ENCODE data around the gene SPDYE2B.
"Not testable (repeated sequence)": the region's sequence is repeated elsewhere in the genome, so short reads cannot be mapped to it uniquely, and the experiment has no call there.

The SPDYE2B gene

DNA sequence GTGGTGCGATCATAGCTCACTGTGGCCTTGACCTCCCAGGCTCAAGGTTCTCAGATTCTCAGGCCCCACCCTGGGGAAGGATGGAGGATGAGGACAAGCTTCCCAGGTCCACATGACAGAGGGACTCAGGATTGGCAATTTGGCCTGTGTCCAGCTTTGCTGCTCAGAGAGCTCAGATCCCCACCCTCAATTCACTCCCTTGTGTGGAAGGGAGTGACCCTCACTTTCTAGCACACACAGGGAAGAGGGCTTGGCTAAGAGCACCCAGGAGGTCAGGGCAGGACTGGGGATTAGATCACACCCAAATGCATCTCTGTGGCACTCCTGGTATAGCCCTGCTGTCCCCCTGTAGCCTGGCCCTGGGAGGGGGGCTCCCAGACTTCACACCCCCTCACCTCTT is 6.7 kb upstream of the SPDYE2B start:
- DNase-seq = not testable (repeated sequence)

GRCh38 chr7:102647813-102648212 is 2.3 kb upstream of the SPDYE2B start:
- DNase-seq = not testable (repeated sequence)

DNA sequence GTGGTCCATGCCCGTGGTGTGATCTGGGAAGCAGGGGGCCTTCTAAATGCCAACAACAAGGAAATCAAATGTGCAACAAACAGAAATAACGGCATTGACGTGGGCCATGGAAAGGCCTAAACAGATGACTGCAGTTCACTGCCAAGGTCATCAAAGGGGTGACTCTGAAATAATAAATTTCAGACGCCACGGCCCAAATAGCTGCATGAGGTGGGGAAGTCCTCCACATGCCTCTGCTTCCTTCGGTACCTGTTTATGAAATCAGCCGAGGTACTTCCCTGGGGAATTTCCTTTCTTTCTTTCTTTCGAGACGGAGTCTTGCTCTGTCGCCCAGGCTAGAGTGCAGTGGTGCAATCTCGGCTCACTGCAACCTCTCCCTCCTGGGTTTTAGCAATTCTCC is 14.6 kb downstream of the SPDYE2B start:
- not testable (repeated sequence) for DNase-seq

GRCh38 chr7:102666850-102667249 is 16.7 kb downstream of the SPDYE2B start:
- not testable (repeated sequence) for DNase-seq

- not testable (repeated sequence) for DNase-seq
Measured at GRCh38 chr7:102667523-102667922, 17.4 kb downstream of the SPDYE2B start.

- not testable (repeated sequence) for DNase-seq
Measured at GRCh38 chr7:102671166-102671955, 21.2 kb downstream of the SPDYE2B start, which contains the start of gene POLR2J2. Gene POLR2J2, minus strand, starts transcription at chr7:102671663. Its CDS starts 62 bp downstream, at chr7:102671601.

DNA sequence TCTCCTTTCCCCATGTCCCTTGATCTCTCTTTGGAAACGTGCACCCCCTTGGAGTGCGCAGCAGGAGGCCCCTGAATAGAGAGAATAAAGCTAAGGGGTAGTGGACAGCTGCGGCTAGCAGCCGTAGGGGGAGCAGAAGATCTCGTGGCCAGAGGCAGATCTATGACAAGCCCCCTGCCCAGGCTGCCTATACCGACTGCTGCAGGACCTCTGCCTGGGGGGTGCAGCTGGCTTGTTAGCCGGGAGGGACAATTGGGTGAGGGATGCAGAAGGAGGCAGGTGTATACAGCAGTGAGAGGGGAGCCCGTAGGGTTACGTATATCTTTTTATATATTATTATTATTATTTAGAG is 21.8 kb downstream of the SPDYE2B start:
- DNase-seq = not testable (repeated sequence)

DNA sequence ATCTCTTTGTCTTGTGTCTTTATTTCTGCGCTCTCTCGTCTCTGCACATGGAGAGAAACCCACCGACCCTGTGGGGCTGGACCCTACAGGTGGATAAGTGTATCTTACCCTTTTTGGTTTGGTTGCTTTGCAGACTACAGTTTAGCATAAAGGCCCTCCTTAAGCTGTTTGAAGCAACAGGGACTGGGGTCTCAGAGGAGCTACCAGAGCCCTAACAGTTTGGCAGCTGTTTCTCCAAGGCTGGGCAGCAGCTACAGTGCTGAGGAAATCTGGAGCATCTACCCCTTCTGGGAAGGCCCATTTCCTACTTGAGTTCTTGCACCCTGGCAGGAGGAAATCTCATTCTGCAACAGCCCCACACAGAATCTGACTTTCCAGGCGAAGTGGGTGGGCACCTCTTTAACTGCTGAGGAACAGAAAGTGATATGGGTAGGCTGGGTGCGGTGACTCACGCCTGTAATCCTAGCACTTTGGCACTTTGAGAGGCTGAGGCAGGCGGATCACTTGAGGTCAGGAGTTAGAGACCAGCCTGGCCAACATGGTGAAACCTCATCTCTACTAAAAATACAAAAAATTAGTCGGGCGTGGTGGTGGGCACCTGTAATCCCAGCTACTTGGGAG is 23.4 kb downstream of the SPDYE2B start:
- not testable (repeated sequence) for DNase-seq

DNA sequence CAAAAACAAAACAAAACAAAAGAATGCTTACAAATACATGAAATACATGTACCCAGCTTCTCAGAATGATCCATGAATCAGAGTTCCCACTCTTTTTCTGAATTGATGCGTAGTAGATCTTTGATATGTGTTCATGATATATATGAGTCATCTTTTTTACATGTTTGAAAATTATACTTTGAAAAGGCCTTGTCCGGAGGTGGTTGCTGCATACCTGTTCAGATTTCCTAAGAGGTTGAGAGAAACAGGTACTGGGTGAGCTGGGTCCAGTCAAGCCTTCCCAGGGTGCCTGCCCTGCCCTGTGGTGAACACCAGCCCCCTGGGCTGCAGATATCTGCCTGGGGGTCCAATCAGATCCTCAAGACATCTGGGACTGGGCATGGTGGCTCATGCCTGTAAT is 25.4 kb downstream of the SPDYE2B start:
- not testable (repeated sequence) for DNase-seq

GRCh38 chr7:102680780-102681179 is 30.7 kb downstream of the SPDYE2B start:
- DNase-seq = not testable (repeated sequence)

DNA sequence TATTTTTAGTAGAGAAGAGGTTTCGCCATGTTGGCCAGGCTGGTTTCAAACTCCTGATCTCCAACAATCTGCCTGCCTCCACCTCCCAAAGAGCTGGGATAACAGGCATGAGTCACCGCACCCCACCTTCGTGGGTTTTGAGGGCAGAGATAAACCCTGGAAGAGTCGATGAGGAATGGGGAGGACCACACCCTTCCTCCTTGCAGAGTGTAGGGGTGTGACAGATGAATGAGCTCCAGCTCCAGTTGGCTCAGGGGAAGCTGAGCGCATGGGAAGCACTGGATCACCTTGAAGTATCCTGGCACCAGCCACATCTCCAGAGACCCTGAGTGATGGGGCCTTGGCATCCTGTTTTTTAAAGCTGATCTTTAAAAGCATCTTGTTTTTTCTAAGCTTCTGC is 32.4 kb downstream of the SPDYE2B start:
- DNase-seq = not testable (repeated sequence)

GRCh38 chr7:102688299-102689036 is 38.3 kb downstream of the SPDYE2B start:
- not testable (repeated sequence) for DNase-seq

- DNase-seq = not testable (repeated sequence)
Measured at GRCh38 chr7:102689436-102690282, 39.5 kb downstream of the SPDYE2B start.

- not testable (repeated sequence) for DNase-seq
Measured at GRCh38 chr7:102690602-102691001, 40.5 kb downstream of the SPDYE2B start.

DNA sequence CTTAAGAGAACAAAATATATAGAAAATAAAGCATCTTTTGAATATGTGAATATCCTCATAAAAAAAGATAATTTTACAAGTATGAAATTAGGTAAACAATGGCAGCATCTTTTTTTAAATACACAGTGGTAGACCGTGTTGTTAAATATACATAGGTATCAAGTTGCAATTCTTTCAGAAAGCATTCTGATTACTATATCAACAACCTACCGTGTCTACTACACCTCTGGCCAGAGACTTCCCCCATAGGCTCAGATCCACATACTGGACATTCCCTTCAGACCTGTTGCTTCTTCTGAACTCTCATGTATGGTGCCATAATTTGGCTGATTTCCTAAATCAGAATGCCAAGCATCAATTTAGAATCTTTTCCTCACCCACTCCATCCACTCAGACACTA is 43.9 kb downstream of the SPDYE2B start:
- not testable (repeated sequence) for DNase-seq

DNA sequence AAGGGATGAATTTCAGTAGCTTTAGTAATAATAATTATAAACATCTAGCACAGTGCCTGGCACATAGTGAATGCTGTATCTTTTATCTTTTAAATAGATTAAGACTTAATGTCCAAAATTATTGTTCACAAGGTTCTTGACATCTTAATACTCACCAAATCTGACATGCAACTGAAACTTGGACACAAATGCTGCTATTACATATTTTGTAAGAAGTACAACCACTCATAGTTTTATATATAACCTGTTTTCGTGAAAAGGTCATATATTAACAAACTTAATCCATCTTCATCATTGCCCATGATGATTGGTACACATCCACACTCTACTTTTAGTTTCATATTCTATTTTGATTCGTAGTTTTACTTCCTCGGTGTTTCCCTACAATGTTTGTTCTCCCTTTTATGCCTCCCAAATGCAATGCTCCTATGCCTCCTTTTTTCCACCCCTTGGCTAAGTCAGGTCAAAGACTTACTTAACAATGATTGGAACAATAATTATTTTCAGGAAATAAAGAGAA is 45.0 kb downstream of the SPDYE2B start:
- not testable (repeated sequence) for DNase-seq

GRCh38 chr7:102696009-102696408 is 45.9 kb downstream of the SPDYE2B start:
- DNase-seq = not testable (repeated sequence)

DNA sequence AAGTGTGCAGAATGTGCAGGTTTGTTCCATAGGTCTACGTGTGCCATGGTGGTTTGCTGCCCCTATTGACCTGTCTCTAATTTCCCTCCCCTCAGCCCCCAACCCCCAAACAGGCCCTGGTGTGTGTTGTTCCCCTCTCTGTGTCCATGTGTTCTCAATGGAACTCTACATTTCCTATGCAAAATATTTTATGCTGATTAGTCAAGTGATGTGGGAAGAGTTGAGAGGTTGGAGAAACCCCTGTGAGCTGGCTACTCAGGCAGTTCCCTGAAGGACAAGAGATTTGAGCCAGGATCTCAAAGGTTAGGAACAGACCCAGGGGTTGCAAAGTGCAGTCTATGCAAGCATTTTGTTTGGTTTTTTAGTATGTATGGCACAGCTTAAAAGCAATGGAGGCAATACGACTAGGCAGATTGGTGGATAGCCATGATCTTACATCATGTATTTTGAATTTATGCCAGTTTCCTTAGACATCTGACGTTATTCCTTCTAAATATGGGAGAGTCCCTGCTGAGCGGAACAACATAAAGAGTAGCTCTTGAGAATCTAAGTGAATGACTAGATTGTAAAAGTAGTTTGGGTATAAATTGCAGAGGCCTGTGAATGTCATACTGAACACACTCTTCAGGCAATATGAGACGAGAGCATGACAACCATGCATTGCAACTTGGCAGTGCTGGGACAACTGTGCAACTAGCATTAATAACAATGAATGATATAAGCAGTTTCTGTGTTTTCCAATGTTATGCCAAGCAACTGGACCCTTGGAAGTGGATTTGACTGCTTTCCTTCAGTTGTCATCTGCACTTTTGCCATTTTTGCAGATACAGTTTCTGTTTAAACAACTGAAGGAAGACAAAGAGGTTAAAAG is 47.8 kb downstream of the SPDYE2B start:
- not testable (repeated sequence) for DNase-seq

DNA sequence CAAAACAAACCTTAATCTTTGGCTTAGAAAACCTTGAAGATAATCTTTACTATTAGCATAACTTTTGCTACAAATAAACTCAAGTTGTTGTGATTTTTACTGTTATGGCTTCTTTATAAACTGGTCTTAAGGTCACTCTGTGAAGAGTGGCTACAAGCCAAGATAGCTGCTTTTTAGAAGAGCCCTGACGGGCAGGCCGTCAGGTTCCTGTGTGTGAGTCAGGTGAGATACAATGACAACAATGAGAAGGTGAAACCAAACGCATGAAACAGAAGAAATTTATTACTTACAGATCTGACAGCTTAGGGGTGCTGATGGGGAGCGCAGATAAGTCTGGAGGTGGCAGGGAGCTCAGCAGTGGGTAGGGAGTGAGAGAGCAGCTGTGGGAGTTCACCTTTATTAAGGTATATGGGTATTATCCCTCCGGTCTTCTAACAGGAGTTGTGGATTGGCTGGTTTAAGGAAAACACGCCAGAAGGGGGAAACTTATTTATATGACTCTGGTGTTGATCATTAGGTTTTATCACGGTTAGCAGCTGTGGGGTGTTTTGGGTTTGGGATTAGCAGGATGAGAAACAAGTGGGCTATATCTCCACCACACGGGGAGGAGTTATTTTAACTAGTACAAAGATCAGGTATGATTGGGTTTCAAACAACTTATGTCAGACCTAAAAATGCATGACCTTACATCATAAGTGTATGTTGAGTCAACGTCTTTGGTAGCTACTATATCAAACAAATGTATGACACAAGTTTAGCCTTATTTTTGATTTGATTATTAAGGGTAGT is 49.0 kb downstream of the SPDYE2B start:
- DNase-seq = not testable (repeated sequence)

Measured in HCEC 1CT (cell line).